GM21390 (cell line): ENCODE results near the gene USP13.
"Not testable (repeated sequence)": the region's sequence is repeated elsewhere in the genome, so short reads cannot be mapped to it uniquely, and the experiment has no call there.

ENCODE experiments used
- ATAC-seq: cut with Tn5 transposase; IDR thresholded peaks from one replicate; pipeline ENCODE4 v1.9.1; 2021; ENCODE audit not compliant: unreplicated experiment

The USP13 gene

DNA sequence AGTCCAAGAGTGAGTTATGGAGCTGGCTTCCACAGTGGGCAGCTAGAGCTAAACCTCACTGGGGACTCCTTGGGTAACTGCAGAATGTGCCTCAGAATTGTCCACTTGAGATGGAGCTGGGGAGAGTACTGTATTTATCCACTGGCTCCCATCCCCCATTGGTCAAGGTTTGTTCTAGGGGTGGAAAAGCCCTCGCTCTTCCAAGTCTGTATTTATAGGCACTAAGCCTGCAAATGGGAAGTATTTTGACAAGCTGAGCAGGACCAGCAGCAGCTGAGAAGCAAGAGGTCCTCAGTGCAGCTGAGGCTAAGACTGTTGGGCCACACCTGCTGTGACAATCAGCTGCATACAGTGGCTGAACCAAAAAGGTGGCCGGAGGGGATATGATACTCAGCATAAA is 5.8 kb downstream of the USP13 start:
- ATAC-seq, result no peak

DNA sequence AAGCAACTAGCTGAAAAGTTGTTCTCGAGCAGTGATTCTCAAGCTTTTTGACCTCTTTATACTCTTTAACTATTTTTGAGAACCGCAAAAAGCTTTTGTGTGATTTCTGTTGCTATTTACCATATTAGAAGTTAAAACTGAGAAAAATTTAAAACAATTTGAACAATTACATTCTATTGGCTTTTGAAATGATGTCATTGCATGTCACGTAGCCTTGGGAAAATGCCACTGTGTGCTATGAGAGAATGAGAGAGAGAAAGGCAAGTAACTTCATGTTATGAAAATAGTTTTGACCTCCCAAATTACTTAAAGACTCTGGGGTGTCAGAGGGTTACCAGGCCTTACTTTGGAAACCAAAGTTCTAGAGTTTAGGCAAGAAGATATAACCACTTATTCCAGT is 8.0 kb downstream of the USP13 start:
- ATAC-seq, result no peak

DNA sequence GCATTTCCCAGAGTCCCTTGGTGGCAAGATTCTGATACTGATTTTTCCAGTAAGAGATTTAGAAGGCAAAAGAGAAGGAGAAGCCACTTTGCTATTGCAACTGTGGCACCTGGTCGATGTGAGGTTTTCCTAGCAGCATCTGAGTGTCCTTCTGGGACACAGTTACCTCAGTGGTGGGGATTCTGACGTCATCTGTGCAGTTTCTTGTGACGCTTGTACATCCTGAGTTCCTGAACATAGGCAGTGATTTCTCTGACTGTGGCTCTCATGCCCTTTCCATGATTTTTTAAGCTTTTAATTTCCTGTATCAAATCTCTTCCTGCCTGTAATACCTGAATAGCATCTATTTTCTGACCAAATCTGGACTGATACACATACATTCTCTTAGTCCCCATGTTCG is 8.9 kb downstream of the USP13 start:
- ATAC-seq, result no peak

DNA sequence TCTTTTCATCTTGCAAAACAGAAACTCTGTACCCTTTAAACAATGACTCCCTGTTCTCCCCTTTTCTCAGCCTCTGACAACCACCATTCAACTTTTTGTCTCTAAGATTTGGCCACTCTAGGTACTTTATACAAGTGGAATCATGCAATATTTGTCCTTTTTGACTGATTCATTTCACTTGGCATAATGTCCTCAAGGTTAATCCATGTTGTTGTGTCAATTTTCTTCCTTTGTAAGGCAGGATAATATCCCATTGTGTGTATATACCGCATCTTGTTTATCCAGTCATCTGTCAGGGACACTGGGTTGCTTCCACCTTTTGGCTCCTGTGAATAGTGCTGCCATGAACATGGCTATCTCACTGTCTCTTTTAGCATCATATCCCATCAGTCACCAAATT is 10.3 kb downstream of the USP13 start:
- no peak for ATAC-seq

DNA sequence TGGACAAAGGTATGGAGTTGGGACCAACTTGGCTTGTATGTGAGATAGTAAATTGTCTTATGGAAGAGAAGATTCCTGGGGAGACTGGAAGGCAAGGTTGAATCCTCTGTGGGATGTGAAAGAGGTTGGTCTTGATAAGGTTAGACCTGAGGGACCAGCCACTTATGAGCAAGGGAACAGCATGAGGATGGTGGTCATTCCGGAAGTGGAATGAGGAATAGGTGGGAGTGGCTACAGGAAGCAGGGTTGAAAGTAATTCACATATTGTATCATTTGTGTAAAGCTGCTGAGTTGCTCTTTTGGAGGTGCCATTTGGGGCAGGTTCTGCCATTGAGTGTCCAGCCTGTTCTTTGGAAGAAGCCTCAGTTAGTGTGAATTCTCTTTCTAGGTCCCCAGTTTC is 13.2 kb downstream of the USP13 start:
- no peak for ATAC-seq

DNA sequence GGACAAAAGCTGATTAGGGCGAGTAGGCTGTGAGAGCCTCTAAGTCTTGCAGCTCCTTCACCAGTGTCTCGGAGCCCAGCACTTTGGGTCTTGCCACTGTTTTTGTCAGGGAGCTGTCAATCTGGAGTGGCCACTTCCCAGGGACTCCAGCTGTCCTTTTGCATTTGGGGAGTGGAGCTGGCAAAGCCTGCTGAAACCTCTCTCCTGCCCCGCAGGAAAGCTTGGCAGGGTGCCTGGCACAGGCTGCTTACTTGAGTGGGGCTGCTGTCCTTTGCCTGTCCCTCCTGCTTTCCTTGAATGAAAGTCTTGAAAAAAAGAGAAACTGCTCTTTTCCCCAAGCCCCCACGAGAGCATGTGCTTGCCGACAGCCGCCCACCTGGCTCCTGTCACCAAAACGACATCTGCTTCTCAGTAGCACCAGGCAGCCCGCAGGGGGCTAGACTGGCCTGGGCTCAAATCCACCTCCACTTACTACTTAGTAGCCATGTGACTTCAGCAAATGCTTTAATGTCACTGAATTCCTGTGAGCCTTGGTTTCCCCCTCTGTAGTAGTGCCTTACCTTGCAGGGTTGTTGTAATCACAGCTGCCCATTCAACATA is 13.7 kb downstream of the USP13 start:
- no peak for ATAC-seq

DNA sequence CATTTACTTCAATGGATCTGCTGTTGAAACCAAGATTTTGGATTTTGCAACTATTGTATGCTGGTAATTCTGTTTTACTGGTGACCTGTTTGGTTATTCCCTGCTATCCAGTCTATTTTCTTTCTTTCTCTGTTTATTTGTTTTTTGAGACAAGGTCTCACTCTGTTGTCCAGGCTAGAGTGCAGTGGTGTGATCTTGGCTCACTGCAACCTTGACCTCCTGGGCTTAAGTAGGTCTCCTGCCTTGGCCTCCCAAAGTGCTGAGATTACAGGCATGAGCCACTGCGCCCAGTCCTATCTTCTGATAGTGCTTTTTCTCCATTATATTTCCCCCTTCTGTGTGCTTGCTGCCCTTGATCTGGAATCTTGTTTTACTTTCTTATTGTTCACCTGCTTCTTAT is 15.6 kb downstream of the USP13 start:
- no peak for ATAC-seq

DNA sequence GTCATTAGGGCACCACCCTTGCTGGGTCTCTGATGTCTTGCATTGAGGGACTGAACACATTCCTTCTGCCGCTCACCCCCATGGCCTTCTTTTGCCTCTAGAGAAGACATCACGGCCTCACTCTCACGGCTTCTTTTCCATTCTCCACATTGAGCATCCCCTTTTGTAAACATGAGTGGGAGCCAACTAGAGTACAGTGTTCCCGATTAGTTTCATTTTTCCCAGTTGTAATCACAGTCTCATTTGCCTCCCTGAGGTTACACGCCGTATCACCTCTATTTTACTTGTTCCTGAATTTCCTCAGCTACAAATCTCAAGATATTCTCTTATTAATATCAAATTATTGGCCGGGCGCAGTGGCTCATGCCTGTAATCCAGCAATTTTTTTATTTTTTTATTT is 17.5 kb downstream of the USP13 start:
- no peak for ATAC-seq

DNA sequence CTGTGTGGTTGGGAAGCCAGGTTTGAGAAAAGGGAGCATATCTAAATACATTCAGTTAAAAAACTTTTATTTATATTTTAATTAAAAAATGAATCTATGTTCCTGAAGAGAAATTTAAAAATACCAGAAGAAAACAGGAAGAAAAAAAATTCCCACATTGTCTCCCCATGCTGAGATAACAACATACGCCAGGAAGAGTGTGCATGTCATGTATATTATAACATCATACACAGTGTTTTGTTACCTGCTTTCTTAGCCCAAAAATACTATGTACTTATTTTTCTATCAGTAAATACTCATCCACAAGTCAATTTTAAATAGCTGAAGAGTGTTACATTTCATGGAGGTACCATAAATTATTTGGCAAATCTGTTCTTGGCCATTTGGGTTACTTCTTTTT is 18.5 kb downstream of the USP13 start:
- ATAC-seq, result no peak

DNA sequence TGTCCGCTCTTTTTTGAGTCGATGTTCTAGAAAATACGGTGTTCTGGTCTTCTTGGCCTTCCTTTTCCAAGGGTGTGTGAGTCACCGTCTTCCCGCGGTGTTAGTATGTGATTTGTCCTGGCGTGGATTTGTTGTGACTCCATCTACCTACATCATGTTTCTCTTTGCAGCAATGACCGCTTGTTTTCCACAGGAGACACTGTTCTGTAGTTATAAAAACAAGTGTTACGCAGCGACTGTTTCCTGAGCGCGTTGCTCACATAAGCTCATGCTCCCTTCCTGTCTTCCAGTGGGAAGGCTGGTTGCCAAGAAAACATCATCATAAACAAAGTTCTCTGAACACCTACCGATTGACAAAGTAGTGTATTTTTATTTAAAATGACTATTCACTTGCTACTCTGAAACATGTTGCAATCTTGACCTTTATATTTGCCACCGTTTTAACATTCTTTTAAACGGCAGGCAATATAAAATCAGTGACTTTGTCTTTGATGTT is 19.0 kb downstream of the USP13 start:
- no peak for ATAC-seq

DNA sequence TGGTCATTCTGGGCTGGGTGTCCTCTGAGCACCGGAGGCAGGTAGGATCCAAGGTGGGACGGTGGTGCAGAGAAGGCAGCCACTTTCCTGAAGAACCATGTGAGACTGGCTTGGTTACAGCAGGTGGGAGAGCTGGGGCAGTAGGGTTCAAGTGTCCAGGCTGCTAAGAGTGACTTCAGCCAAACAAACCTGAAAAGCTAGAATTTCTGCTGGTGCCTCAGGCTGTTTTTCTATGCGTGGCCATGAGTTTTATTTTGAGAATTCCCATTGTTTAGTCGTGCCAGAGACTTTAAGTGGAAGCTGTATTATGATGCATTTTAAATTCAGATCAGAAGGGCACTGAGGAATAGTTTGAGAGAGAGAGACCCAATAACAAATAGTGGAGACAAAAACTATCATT is 20.1 kb downstream of the USP13 start:
- no peak for ATAC-seq

DNA sequence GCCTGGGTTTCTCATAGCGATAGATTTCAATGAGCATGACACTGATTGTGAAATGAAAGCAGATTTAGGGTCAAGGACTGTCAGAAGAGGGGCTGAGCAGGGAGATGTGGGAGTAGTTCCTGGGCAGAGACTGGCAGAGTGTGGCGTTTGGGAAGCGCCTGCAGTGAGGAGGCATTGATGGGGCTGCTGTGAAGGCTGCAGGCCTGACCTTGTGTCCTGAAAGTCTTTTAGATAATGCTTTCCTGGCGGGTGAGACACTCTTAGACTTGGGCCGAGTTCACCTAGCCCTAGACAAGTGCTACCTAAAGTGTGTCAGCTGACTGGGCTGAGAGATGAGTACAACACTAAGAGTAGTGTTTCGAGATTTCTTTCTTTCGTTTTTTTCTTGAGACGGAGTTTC is 20.7 kb downstream of the USP13 start:
- ATAC-seq, result no peak

DNA sequence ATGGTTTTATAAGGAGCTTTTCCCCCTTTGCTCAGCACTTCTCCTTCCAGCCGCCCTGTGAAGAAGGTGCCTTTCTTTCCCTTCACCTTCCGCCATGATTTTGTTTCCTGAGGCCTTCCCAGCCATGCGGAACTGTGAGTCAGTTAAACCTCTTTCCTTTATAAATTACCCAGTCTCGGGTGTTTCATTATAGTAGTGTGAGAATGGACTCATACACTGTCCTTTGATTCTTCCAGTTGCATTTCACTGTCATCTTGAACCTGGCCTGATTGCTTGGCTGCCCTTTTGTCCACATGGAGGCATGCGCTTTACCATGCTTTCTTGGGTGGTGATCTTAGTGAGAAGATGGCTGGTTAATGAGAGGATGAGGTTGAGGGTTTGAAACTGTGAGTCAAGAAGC is 23.2 kb downstream of the USP13 start:
- ATAC-seq, result no peak

DNA sequence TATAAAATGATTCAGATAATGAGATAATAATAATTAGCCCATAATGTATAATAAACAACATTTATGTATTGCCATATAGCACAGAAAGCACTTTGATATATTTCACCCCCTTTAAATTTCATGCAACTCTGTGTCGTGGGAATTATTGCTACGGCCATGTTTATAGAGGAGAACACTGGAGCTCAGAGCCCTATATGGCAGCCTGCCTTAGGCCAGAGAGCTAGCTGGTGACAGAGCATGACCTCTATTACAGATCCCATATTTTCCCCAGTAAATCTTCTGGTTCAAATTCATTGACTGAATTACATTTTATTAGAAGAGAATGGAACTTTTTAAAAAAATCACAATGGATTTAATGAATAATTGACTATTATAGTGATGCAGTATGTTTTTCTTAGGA is 25.0 kb downstream of the USP13 start:
- no peak for ATAC-seq

DNA sequence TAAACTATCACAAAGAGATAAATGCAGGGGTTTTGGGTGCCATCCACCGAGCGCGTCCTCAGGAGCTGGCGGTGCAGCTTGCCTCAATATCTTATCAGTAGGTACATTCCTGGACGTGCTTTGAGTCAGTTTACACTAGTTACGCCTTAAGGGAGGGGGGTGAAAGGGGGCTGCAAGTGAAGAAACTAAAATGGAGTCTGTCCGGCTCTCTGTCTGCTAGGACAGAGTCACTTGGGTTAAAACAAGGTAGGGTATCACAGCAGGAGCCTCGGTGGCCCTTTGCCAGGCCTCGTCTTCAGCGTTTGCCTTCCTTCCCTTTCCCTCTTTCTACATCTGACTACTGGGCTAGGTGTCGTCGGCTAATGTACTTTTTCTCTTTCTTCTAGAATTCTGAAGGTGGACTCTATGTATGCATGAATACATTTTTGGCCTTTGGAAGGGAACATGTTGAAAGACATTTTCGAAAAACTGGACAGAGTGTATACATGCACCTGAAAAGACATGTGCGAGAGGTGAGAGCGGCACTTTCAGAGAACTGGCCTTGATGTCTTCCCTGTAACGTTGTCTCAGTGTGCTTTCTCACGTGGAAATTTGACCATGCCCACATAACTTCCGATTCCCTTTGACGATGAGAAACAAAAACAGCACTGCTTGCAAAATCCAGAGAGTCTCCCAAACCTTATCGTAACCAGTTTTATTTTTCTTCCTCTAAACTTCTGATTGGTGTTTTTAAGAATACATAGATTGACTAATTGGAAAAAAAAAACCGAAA is 28.8 kb downstream of the USP13 start:
- no peak for ATAC-seq

DNA sequence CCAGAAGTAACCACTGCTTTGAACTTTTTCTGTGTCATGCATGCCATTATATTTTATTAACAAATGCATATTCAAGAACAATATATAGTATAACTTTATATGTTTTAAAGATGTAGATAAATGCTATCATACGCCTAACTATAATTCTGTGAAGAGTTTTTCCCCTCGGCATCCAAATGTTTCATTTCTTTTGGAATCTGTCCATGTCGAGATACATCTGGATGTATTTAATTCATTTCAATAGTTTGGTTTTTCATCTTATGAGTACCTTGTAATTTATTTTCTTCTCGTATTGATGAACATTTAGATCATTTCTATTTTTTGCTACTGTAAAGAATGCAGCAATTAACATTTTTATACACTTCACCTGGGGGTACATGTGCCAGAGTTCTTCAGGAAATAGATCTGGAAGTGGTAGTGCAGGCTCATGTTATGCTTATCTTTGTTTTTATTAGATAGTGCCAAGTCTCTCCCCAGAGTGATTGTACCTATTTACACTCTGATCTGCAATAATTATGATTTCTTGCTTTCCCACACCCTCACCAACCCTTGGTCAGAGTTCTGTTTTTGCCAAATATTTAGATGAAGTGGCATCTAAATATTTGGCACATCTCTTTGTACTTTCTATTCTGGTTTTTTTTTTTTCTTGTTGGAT is 29.7 kb downstream of the USP13 start:
- no peak for ATAC-seq

DNA sequence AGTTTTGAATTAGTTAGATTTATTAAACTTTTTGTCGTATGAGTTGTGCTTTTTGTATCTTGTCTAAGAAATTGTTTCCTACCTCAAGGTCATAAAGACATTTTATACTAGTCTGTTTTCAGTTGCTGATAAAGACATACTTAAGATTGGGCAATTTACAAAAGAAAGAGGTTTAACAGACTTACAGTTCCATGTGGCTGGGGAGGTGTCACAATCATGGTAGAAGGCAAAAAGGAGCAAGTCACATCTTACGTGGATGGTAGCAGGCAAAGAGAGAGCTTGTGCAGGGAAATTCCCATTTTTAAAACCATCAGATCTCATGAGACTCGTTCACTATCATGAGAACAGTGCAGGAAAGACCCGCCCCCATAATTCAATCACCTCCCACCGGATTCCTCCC is 30.4 kb downstream of the USP13 start:
- ATAC-seq, result not testable (repeated sequence)

DNA sequence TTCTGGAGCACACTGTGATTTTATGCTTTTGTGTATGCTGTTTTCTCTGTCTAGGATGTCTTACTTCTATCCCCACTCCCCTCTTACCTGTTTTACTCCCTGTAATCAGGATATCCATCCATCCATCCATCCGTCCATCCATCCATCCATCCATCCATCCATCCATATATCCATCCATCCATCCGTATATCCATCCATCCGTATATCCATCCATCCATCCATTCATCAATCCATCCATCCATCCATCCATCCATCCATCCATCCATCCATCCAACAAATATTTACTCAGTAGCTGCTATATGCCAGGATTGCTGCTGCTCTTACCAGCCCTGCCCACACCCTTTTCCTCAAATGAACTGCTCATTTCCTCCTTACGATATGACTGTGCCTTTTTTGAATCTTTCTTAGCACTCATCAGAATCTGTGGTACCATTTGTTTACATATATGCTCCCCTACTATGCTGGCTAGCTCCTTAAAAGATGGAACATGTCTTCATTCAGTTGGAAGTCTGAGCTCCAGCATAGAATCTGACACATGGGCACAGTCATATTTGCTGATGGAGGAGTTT is 35.2 kb downstream of the USP13 start:
- no peak for ATAC-seq

DNA sequence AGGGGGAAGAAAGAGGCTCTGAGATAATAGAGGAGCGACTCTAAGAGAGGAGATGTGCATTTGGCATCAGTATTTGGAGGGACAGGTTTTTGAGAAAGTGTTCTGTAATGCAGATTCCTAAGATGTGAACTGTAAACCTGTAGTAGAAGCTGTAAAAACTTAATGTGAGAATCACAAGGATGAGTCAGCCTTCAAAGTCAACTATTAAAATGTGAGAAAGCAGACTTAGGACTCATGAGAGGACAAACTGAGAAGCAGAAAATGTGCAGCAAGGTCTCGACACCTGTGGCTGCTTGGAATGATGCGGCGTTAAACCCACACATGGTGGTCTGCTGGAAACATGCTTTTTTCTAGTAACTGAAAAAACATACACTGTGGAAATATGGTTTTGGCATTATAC is 36.0 kb downstream of the USP13 start:
- ATAC-seq, result no peak

DNA sequence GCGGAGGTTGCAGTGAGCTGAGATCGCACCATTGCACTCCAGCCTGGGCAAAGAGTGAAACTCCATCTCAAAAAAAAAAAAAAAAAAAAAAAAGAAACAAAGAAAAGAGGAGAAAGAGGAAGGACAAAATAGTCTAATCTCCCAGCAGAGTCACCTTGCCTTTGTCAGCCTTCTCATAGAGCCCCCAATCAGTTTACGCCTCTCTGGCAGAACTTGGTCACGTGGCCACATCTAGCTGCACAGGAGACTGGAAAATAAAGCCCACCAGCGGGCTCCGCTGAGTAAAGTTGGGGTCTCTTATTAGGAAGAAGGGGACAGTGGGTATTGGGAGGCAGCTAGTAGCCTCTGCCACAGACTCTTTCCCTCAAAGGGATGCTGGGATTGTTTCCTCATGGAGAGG is 41.9 kb downstream of the USP13 start:
- no peak for ATAC-seq

DNA sequence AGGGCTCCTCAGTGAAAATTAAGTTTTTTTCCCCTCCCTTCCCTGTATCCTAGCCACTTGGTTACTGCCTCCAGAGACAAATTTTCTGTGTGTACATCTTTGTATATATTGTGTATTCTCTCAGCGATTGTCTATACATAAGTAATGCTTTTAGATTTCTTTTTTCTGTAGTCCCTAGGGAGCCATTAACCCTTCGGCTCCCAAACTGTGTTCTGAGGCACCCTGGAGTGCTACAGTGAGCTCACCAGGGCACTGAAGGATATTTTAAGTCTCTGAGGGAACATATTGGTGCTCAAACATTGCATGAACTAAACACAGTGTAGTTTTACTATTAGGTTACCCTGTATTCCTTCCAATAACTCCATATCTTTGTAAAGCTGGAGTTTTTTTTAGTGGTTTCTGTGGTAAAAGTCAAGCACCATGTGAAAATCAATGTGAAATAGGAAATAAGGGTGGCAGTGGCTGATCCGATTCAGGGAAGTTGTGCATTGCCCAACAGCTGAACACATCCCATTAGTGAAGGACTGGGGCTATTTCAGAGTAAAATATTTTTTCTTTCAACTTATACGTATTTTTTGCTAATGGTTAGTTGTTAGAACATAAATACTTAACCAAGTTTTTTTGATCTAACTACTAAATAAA is 43.0 kb downstream of the USP13 start:
- ATAC-seq, result no peak
